ENCODE measurements around the gene NDC1. TPM values are rescaled to one million over a fixed set of nuclear protein-coding genes. Genes with fewer than 3 reads are reported as not detected.

Gene NDC1
- total RNA-seq, 2 donors from 2014 or later, result 17.3 to 39.4 TPM

DNA sequence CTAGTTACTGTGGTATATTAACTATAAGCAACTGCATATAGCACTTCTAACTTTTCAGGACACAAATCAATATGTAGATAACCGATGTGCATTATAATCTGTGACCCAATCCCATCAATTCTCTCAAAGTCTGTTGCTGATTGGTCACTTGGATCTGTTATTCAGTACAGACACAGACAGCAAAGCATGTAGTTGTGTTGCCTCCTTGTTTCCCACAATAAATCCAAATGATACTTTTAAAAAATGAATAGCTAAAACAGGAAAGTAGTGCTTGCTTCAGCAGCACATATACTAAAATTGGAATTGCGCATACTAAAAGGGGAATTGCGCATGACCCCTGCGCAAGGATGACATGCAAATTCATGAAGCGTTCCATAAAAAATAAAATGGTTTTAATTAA is 28.1 kb downstream of the NDC1 start:
- Histone ChIP-seq H3K9ac (ENCODE audit: low read depth in 2 of 2, low read length in 2 of 2) (no peak overlapping the region), H3K9me3 (no peaks in the 10 kb centered on the region), H3K27me3 (no peaks in the 10 kb centered on the region), H3K36me3 (no peaks in the 10 kb centered on the region), H3K4me3 (no peak overlapping the region), H3K27ac (no peak overlapping the region), H3K4me1 (no peaks in the 10 kb centered on the region)
- TF ChIP-seq, protein P1, sequence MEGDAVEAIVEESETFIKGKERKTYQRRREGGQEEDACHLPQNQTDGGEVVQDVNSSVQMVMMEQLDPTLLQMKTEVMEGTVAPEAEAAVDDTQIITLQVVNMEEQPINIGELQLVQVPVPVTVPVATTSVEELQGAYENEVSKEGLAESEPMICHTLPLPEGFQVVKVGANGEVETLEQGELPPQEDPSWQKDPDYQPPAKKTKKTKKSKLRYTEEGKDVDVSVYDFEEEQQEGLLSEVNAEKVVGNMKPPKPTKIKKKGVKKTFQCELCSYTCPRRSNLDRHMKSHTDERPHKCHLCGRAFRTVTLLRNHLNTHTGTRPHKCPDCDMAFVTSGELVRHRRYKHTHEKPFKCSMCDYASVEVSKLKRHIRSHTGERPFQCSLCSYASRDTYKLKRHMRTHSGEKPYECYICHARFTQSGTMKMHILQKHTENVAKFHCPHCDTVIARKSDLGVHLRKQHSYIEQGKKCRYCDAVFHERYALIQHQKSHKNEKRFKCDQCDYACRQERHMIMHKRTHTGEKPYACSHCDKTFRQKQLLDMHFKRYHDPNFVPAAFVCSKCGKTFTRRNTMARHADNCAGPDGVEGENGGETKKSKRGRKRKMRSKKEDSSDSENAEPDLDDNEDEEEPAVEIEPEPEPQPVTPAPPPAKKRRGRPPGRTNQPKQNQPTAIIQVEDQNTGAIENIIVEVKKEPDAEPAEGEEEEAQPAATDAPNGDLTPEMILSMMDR (IDR thresholded peaks at IDR 0.05), result no peak
- DNase-seq, result no peak
- intact Hi-C loops (cut with DNase I), result no loop called here

DNA sequence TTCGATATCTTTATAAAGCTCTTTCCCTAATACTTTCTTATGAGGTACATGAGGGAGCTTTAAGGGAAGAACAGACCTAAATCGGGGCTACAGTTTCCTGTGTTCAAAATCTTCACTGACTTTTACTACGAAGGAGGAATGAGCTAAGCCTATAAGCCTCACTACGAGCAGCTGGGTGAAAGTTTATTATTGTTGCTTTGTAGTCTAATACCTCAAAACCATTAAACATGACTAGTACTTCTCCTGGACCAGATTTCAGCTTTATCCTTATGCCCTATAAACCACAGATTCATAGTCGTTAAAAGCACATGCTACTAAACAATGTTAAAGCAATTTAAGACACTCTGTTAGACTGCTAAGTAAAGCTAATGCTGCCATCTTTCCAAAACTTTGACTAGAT is 30.2 kb downstream of the NDC1 start:
- TF ChIP-seq, protein P1 (IDR thresholded peaks at IDR 0.05), result no peak

DNA sequence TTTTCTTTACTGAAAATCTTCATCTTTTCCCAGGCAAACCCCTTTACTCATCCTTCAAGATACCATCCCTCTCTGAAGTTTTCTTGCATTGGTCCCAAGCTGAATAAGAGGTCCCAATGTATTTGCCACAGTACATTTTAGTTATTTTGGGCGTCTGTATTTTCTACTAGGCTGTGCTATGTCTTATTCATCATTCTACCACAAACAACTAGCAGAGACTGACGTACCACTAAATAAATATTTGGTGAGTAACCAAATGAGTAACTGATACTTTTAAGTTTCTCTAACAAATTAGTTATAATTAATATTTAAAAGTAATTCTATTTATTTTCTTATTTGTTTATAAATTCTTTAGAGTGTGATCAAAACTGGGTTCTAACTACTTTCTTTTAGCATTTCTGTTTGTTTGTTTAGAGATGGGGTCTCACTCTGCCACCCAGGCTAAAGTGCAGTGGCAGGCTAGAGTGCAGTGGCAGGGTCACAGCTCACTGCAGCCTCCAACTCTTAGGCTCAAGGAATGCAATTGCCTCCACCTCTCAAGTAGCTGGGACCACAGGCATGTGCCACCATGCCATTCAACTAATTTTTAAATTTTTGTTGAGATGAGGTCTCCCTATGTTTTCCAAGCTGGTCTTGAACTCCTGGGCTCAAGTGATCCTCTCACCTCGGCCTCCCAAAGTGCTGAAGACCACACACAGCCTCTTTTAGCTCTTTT is 33.1 kb downstream of the NDC1 start:
- no peak overlapping the region for H3K27ac ChIP-seq
- DNase-seq, result no peak
- no peak overlapping the region for H3K9ac ChIP-seq (ENCODE audit: low read depth in 2 of 2, low read length in 2 of 2)
- H3K36me3 ChIP-seq, result no peaks in the 10 kb centered on the region
- no peak overlapping the region for H3K4me3 ChIP-seq
- no peaks in the 10 kb centered on the region for H3K9me3 ChIP-seq
- TF ChIP-seq, protein P1 (IDR thresholded peaks at IDR 0.05), result no peak
- H3K4me1 ChIP-seq, result no peaks in the 10 kb centered on the region
- intact Hi-C loops (cut with DNase I), result no loop called here
- H3K27me3 ChIP-seq, result no peaks in the 10 kb centered on the region

More for the DNA sequence above, 30.2 kb downstream of the NDC1 start:
- H3K9ac ChIP-seq (ENCODE audit: low read depth in 2 of 2, low read length in 2 of 2), result no peak overlapping the region
- H3K27ac ChIP-seq, result no peak overlapping the region
- H3K4me1 ChIP-seq, result no peaks in the 10 kb centered on the region
- no peaks in the 10 kb centered on the region for H3K36me3 ChIP-seq
- intact Hi-C loops (cut with DNase I), result no loop called here
- H3K9me3 ChIP-seq, result no peaks in the 10 kb centered on the region
- DNase-seq, result no peak
- H3K4me3 ChIP-seq, result no peak overlapping the region
- H3K27me3 ChIP-seq, result no peaks in the 10 kb centered on the region

DNA sequence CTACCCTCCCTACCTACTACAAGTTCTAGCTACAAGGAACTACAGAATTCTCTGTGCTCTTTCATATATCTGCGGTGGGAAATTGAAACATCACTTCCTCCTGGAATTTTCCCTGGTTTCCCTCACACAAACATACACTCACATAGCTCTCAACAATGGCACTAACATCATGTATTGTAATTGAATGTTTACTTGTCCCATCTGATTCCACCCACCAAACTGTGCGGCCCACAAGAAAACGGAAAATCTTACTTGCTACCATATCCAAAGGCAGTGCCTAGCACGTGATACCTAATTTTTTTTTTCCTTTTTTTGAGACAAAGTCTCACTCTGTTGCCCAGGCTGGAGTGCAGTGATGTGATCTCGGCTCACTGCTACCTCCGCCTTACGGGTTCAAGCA is 33.9 kb downstream of the NDC1 start:
- TF ChIP-seq, protein P1 (IDR thresholded peaks at IDR 0.05), result no peak
- no peak overlapping the region for H3K27ac ChIP-seq
- no peak overlapping the region for H3K9ac ChIP-seq (ENCODE audit: low read depth in 2 of 2, low read length in 2 of 2)
- no peaks in the 10 kb centered on the region for H3K4me1 ChIP-seq
- no peak for DNase-seq
- H3K27me3 ChIP-seq, result no peaks in the 10 kb centered on the region
- H3K36me3 ChIP-seq, result no peaks in the 10 kb centered on the region
- H3K9me3 ChIP-seq, result no peaks in the 10 kb centered on the region
- no peak overlapping the region for H3K4me3 ChIP-seq
- intact Hi-C loops (cut with DNase I), result no loop called here

DNA sequence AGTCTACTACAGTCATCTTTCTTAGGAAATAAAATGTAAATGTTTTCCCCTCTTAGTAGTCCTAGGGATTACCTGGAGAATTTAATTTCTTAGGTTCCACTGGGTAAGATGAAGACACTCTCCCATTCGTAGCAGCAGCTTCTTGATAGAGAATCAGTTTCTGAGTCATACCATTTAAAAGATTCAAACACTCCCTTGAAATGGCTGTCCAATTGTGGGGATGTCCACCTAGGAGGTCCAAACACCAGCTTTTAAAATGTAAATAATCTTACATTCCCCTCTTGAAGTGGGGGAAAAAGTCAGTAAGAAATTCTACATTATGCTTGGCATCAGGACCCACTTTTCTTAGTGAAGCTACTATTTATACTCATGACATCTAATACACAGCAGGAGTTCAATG is 37.5 kb downstream of the NDC1 start:
- intact Hi-C loops (cut with DNase I), result no loop called here
- H3K4me3 ChIP-seq, result no peak overlapping the region
- no peaks in the 10 kb centered on the region for H3K27me3 ChIP-seq
- no peak overlapping the region for H3K27ac ChIP-seq
- no peak overlapping the region for H3K9ac ChIP-seq (ENCODE audit: low read depth in 2 of 2, low read length in 2 of 2)
- no peaks in the 10 kb centered on the region for H3K4me1 ChIP-seq
- no peaks in the 10 kb centered on the region for H3K36me3 ChIP-seq
- no peaks in the 10 kb centered on the region for H3K9me3 ChIP-seq
- TF ChIP-seq, protein P1 (IDR thresholded peaks at IDR 0.05), result no peak
- no peak for DNase-seq

Data from colonic mucosa (tissue), 4 donors.